Measurements from ENCODE around the gene ANKFN1. TPM values are rescaled to one million over a fixed set of nuclear protein-coding genes. Genes with fewer than 3 reads are reported as not detected.

Gene ANKFN1
- total RNA-seq, 1 donor from 2014 or later, result 0.96 TPM

- Mint-ChIP-seq H3K36me3 (ENCODE audit: unreplicated experiment) (no peaks in the 10 kb centered on the region), H3K27me3 (ENCODE audit: unreplicated experiment) (no peaks in the 10 kb centered on the region), H3K27ac (ENCODE audit: unreplicated experiment) (no peak overlapping the region), H3K9me3 (ENCODE audit: unreplicated experiment) (no peaks in the 10 kb centered on the region), H3K4me1 (ENCODE audit: low read depth, unreplicated experiment) (no peaks in the 10 kb centered on the region), H3K4me3 (ENCODE audit: unreplicated experiment) (no peak overlapping the region)
- TF ChIP-seq CTCF (IDR thresholded peaks at IDR 0.05; ENCODE audit: partially characterized antibody, unreplicated experiment), result no peak
- no peak for DNase-seq
Measured at GRCh38 chr17:56300144-56300543, 146.9 kb downstream of the ANKFN1 start.

GRCh38 chr17:56305007-56305406 lies 151.7 kb downstream of the ANKFN1 start:
- no peaks in the 10 kb centered on the region for H3K4me1 Mint-ChIP-seq (ENCODE audit: low read depth, unreplicated experiment)
- DNase-seq, result no peak

GRCh38 chr17:56309897-56310296 lies 156.6 kb downstream of the ANKFN1 start:
- no peaks in the 10 kb centered on the region for H3K4me1 Mint-ChIP-seq (ENCODE audit: low read depth, unreplicated experiment)
- TF ChIP-seq CTCF (IDR thresholded peaks at IDR 0.05; ENCODE audit: partially characterized antibody, unreplicated experiment), result no peak
- no peaks in the 10 kb centered on the region for H3K27me3 Mint-ChIP-seq (ENCODE audit: unreplicated experiment)
- no peak for DNase-seq
- H3K36me3 Mint-ChIP-seq (ENCODE audit: unreplicated experiment), result no peaks in the 10 kb centered on the region
- H3K4me3 Mint-ChIP-seq (ENCODE audit: unreplicated experiment), result no peak overlapping the region
- H3K9me3 Mint-ChIP-seq (ENCODE audit: unreplicated experiment), result no peaks in the 10 kb centered on the region
- no peak overlapping the region for H3K27ac Mint-ChIP-seq (ENCODE audit: unreplicated experiment)

More at GRCh38 chr17:56305007-56305406, 151.7 kb downstream of the ANKFN1 start:
- Mint-ChIP-seq H3K4me3 (ENCODE audit: unreplicated experiment) (no peak overlapping the region), H3K36me3 (ENCODE audit: unreplicated experiment) (no peaks in the 10 kb centered on the region), H3K27ac (ENCODE audit: unreplicated experiment) (no peak overlapping the region), H3K9me3 (ENCODE audit: unreplicated experiment) (no peaks in the 10 kb centered on the region), H3K27me3 (ENCODE audit: unreplicated experiment) (no peaks in the 10 kb centered on the region)
- TF ChIP-seq CTCF (IDR thresholded peaks at IDR 0.05; ENCODE audit: partially characterized antibody, unreplicated experiment), result no peak

GRCh38 chr17:56310782-56311181 lies 157.5 kb downstream of the ANKFN1 start:
- TF ChIP-seq CTCF (IDR thresholded peaks at IDR 0.05; ENCODE audit: partially characterized antibody, unreplicated experiment), result no peak
- no peak for DNase-seq
- Mint-ChIP-seq H3K4me3 (ENCODE audit: unreplicated experiment) (no peak overlapping the region), H3K36me3 (ENCODE audit: unreplicated experiment) (no peaks in the 10 kb centered on the region), H3K9me3 (ENCODE audit: unreplicated experiment) (no peaks in the 10 kb centered on the region), H3K27ac (ENCODE audit: unreplicated experiment) (no peak overlapping the region), H3K27me3 (ENCODE audit: unreplicated experiment) (no peaks in the 10 kb centered on the region), H3K4me1 (ENCODE audit: low read depth, unreplicated experiment) (no peaks in the 10 kb centered on the region)

GRCh38 chr17:56313201-56313600 lies 159.9 kb downstream of the ANKFN1 start:
- no peak for DNase-seq
- no peak for TF ChIP-seq CTCF (IDR thresholded peaks at IDR 0.05; ENCODE audit: partially characterized antibody, unreplicated experiment)
- Mint-ChIP-seq H3K4me3 (ENCODE audit: unreplicated experiment) (no peak overlapping the region), H3K9me3 (ENCODE audit: unreplicated experiment) (no peaks in the 10 kb centered on the region), H3K27me3 (ENCODE audit: unreplicated experiment) (no peaks in the 10 kb centered on the region), H3K27ac (ENCODE audit: unreplicated experiment) (no peak overlapping the region), H3K36me3 (ENCODE audit: unreplicated experiment) (no peaks in the 10 kb centered on the region), H3K4me1 (ENCODE audit: low read depth, unreplicated experiment) (no peaks in the 10 kb centered on the region)
